Activated CD4-positive, alpha-beta T cell treated with anti-CD3 and anti-CD28 coated beads, Interleukin-2, amount 50 U/mL, for 1 hour (primary cell): Measurements from ENCODE around the gene EFCAB11.
A peak's percentile ranks its signal among the peaks of the same experiment; 100 is the strongest.

ENCODE experiments used
- DNase-seq: peaks from one replicate; pipeline ENCODE4 v3.0.0-alpha.2; 2020

Gene EFCAB11, protein sequence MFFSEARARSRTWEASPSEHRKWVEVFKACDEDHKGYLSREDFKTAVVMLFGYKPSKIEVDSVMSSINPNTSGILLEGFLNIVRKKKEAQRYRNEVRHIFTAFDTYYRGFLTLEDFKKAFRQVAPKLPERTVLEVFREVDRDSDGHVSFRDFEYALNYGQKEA

DNA sequence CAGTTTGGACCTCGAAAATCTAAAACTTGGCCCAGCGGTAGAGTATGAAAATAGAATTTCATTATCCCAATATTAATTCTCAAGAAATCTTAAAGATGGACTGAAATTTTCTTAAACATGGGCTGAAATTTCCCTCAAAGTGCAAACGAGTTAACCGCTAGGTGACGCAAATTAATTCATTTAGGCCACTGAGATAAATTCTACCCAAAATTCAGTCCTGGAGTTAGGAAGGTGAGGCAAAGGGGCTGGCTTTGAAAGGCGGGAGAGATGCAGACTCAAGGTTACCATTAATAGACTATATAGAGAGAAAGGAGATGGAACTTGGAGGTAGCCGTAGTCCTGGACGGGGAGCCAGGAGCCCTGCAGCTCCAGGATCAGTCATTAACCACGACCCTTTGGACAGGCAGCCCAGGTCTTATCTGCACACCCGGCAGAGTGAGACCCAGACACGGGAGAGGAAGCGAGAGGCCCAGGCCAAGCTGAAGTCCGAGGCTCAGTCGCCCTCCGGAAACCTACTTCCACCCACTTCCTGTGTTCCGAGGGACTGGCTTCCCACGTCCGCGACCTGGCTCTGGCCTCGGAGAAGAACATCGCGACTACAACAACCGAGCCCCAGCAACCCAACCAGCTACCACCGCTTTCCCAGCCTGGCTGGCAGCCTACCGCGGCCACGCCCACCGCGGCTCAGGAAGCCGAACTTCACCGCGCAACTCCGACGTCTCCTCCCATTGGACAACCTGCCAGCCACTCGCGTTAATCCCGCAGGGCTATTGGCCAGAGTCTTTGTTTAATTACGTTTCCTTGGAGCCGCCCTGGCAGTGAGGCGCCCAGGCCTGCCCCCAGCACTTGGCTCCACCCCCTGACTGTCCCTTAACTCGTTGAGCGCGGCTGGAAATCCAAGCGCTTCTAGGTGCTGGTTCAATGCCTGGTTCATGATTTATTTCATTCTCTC is at the start of gene EFCAB11:
TSS of gene EFCAB11 (minus strand) at position 661 of the 952 bp plus-strand sequence. CDS start at position 591, 70 bp downstream.
- DNase-seq, result peak; percentile 92

DNA sequence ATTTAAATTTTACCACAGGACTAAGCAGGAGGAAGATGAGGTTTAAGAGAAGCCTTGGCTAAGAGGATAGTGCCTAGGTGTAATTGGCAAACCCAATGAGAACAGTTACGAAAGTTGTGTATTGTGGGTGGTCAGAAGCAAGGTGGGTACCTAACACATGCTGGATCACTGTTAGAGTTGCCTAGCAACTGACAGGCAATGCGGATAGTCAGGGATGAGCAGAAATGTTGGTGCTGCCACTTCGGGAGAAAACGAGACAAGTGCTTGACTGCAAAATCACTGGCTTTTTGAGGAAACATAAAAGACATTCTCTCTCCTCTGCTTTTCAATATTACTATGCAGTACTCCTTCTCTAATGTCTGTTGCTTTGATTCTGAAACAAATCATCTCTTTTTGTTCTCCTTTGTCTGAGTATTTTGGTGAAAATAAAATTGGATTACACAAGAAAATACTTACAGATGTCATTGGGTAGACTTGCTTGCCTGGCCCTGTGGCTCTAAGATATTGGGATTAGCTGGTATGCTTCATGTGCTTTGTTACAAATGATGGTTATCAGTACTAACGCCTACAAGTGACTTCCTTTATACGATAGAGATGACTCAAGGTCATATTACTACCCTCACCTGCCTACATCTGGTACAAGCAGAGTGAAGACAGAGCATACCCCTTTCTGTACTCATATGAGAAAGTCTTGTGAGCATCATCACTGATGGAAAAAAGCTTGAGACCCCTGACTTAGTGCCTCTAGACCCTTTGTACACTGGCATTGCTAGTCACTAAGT is 49.2 kb upstream of the EFCAB11 start:
- DNase-seq, result no peak

DNA sequence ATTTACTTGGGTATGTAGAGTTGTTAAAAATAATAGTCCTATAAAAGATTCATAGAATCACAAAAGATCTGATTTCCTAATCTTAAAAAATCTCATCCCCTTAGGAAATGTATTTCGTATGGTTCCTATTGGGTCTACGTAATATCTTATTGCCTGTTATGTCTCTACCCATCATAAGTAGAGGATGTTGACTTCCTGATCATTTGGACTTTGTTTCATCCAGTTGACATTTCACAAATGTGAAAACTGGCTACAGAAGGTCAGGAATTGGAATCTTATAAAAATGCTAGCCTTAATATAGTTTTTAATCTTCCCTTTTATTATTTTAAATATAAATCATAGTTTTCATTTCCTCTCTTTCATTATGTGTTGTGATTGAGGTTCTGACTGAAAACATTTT is 46.4 kb upstream of the EFCAB11 start:
- no peak for DNase-seq

DNA sequence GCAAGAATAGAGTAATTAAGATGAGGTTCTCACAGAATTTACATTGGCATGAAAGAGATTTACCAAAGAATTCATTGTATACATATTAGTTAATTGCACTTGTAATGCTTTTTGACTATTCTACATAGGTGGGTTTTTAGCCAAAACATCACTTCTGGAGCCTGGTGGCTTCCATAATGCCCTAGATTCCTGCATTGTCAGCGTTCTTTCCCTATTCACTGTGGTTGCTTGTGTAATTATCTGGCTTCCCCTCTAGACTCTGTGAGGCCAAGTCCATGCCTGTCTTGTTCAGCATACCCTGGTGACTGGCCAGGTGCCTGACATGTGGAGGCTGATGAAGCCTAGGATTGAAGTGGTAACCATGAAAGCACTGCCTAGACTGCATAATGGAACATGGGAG is 42.4 kb upstream of the EFCAB11 start:
- DNase-seq, result no peak

DNA sequence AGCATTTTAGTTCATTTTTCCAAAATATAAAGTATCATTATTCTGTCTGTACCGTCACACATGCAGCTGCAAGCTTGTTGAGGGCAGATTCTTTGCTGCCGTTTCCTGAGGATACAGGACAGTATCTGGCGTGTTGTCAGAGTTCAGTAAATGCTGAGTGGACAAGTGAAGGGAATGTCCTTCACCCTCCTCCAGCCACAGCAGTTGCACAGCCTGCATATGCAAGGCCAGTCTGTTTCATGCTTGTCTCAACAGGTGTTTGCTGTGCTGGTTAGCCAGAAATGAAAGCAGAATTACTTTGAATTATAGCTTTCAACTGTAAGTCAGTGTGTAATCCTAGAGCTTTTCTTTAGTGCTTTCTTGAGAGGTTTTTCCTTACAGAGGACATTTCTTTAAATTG is 37.7 kb upstream of the EFCAB11 start:
- no peak for DNase-seq

DNA sequence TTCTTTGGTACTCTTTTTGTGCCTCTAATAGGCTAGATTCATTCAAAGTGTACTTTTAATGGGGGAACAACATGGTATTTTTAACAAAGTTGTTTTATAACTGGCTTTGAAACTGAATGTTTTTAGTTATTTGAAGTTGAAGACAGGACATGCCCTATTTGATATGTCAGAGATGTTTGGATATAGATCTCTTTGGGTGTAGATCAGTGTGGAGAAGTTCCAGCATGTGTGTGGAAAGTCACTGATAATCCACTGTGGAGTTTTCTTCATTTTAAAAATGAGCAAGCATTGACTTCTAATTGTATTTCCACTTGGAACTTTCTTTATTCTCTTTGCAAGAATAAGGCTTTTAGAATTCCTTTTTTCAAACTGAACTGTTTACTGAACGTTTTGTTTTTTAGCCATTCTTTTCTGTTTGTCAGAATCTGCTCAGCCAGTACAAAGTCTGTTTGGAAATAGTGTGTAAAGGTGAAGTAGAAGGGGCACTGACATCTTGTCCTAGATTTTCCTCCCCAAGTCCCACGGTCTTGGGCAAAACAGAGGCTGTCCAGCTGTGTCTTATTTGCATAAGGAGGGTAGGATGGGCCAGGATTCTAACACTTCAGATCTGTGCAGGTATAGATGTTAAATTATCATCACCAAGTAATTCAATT is 36.2 kb upstream of the EFCAB11 start:
- no peak for DNase-seq

DNA sequence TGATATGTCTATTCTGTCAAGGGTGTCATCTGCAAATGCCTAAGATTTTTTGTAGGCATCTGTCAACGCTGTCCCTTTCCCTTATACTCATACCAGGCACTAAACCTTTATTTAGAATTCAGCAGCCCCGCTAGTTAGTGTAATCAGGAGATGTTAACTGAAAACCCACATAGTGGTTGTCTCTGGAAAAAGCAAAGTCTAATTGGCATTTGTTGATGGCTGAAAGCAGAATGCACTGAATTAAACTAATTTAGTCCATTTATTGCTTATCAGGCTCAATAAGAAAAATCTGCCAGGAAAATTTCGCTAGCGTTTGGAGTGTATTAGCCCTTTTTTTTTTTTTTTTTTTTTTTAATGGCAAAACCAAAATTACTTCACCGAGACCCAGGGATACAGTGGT is 35.7 kb upstream of the EFCAB11 start:
- DNase-seq, result no peak

DNA sequence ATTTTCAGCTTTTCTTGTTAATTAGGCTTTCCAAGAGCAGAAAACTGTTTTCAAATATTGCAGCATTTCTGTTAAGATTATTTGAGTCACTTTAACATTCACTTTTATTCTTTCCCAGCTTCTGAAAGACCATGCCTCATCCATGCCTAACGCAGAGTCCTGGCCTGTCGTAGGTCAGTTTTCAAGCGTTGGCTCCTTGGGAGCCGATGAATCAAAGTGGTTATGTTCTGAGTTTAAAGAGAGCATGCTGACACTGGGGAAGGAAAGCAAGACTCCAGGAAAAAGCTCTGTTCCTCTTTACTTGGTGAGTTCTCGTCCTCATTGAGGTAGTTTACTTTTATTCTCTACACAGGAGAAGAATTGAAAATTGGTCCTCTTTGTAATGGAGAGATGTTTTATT is 34.3 kb upstream of the EFCAB11 start:
- DNase-seq, result no peak

DNA sequence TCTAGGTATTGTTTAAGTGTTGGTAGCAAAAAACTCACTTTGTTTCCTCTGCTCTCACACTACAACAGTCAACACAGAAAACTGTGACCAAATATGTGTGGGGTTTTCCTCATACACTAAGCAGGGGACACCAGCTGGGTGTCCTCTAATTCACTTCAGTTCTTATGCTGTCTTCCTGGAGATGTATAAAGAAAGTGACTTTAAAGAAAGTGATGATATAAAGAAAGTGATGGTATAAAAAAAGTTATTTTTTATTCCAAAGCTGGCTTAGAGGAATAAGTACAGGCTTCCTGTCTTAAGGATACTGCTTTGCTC is 32.6 kb upstream of the EFCAB11 start:
- DNase-seq, result no peak

DNA sequence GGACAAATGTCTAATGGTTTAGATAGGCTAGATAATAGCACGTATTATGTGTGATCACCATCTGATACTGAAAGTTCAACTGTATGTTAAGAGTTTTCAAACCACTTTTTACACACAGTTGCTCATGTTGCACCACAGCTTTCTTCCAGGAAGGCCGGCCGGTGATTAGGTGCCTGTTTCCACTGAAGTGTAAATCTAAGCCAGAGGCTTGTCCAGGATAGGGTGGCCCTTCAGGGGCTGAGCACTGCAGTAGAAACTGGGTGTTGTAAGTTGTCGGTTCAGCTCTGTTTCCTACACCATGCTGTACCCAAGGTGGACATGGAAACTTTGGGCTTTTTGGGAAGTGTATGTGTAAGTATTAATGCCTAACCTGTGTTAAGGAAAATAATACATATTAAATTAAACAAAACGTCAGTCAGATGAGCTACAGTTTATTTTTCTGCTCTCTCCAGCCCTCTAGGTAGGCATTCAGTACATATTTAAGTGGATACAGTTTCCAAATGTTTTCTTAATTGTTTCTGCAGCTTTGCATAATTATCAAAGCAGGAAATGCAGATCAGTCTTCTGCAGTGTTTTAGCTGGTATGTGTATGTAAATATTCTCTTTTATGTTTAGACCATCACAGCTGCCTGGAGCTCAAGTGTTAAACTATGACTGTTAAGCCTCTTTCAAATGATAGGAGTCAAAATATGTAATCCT is 32.1 kb upstream of the EFCAB11 start:
- no peak for DNase-seq

DNA sequence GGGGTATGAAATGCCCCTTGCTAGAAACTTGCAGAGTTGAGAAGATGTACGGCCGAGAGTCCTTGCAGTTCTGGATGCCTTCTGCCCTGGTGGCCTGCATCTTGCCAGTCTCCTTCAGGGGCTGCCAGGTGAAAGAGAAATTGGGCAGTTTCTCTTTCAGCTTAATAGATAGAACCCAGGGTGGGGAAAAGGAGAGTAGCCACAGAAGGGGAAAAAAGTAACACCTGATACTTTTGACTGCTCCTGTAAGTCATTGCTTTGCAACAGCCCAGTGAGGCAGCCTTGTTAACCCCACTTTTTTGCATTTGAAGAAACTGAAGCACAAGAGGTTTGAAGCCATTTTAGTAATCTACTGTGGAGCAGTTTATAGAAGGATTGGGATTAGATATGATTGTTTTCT is 28.8 kb upstream of the EFCAB11 start:
- no peak for DNase-seq

DNA sequence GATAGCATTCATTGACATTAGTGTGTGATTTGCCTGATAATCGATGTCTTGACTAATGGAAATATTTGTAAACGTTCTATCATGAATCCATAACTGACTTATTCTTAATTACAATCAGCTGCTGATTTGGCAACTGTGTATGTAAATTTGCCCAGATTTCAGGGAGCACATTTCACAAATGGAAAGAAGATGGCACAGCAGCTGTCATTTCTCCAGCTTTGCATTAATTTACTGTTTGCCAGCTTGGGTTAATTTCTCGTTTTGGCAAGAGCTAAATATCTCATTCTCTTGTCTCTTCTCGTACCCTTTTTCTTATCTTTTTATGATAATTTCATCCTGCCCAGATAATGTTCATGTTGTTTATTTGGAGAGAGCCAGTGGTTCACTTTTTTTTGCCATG is 24.1 kb upstream of the EFCAB11 start:
- DNase-seq, result no peak

DNA sequence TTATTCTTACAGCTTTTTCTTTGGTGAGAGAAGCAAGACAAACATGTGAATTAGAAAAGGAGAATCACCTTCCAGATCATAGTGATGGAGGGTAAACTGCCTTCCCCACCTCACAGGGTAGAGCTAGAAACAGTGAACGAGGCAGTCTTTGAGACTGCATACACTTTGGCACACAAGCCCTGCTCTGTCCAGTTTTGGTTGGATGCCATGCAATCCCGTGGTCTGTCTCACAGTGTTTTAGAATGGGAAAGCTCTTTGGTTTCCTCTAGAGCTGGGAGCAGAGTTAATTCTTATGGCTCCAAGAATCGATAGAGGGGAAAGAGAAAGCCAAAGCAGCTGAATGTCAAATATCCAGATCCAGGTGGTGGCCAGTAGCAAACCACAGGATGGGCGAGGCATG is 23.1 kb upstream of the EFCAB11 start:
- no peak for DNase-seq

DNA sequence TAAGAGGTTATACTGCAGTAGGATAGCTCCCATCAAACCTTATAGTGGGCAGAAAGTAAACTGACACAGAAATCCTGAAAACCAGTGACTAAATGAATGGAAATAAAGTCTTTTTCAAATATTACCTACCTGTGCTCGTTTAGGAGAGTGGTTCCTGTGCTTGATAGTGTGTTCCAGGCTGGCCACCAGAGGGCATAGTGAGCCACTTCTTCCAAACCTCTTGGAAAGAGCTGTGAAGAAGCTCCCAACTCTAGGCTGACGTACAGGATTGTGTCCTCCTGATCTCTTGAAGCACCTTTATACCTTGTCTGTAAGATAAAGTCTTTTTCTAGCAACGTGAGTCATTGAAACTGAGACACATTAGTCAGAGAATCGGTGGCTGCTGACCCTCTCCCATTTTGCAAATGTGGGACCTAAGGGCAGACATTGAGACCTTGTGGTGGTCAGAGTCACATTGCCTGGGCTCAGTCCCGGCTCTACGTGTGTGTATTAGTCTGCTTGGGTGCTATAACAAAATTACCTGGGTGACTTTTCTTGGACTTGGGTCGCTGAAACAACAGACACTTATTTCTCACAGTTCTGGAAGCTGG is 18.8 kb upstream of the EFCAB11 start:
- peak; percentile 56 for DNase-seq

DNA sequence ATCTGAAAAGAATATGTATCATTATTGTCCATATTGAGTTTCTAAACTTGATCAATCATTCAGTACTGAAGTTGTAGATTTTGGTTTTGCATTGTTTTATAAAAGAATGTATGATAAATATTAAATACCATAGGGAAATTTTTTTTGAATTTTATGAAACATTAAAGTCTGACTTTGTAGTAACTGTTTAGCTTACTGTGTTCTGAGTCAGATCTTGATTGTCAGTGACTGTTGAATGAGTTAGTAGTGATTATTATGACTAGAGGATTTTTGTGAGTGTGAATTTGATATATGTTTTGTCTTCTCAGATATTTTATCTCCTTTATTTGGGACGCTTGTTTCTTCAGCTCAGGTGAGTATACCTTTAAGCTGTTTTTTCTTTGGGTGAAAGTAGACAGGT is 11.3 kb upstream of the EFCAB11 start:
- no peak for DNase-seq

DNA sequence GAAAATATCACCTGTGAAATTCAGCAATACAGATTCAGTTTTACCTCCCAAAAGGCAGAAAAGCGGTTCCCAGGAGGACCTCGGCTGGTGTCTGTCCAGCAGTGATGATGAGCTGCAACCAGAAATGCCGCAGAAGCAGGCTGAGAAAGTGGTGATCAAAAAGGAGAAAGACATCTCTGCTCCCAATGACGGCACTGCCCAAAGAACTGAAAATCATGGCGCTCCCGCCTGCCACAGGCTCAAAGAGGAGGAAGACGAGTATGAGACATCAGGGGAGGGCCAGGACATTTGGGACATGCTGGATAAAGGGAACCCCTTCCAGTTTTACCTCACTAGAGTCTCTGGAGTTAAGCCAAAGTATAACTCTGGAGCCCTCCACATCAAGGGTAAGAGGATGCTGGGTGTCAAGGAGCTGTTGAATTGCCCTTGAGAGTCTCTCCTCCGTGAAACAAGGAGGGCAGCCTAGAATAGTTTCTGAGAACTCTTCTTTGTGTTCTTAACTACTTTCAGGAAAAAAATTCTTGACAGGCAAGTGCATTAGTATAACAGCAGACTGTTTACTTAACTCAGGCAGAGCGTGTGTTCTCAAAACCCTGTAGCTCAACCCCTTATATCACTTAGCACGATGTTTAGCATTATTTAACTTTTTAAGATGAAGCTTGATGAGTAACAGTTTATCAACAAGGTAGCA is 8.9 kb upstream of the EFCAB11 start:
- DNase-seq, result no peak

DNA sequence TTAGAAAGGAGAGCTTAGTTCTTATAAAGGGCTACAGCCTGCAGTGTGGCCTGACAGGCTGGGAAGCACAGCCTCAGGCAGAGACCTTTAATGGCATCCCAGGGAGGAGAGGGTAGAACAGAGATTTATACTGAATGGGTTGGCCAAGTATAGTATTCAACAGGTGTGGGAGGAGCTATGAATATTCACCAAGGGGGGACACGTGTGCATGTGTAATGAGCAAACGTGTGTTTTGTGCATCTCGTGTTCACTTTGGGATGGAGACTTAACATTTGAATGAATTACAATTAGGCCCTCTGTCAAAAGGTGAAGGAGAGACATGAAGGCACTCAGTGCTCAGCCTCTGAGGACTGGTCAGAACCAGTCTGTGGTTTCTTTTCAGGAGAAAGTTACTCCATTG is 6.4 kb upstream of the EFCAB11 start:
- no peak for DNase-seq

DNA sequence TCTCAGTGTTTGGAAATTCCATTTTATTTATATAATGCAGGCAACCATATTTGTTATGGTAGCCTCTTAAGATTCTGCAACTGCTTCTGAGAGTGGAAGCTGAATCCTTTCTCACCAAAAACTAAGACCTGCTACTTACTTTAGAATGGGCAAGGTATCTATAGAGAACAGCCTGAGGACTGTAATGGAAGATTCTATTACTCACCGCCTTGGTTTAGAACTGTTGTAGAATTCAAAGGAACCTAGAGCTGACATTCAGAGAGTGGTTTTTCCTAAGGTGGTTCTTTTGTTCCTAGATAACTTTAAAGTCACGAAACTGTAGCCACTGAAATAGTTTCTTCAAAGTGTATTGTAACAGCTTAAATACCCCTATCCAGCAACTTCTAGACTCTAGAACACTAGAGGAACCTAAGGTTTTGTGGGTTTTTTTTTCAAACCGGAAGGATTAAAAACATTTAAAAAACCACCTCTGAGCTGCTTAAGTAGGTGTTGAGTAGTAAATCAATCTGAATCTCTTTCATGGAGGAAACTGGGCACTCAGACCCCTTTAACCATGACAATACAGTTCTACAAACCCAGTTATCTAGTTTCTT is 5.4 kb upstream of the EFCAB11 start:
- DNase-seq, result no peak

DNA sequence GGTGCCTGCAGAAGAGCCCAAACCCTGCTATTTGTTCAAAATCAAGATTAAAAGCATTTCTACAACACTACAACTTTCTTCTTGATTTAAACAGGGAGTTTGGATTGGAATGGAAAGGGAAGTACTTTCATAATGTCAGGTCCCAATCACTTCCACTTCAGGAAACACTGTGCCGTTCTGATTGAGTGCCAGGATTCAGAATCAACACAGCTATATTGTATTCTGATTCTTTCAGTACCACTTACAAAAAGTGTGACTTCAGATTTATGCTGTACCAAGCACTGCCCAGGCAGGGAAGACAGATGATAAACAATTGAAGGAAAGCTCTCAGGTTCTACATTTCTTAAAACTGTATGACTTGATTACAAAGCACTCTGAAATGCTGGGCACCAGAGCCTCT is 4.4 kb upstream of the EFCAB11 start:
- DNase-seq, result no peak

DNA sequence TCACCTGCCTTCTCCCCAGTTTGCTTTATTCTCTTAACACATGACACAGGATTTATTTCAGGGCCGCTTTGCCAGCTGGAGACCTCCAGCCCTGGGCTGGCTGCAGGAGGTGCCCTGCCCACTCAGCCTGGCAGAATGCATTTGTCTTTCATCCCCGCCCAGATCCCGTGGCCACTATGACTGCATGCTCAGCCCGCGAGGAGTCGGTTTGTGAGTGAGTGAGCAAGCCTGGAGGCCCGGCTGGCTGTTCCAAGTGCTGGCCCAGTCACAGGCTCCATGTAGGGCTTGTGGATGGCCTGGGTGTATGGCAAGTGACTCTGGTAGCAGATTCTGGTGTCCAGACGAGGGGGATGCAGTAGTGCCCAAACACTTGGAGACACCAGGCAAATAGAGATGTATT is 3.3 kb upstream of the EFCAB11 start:
- no peak for DNase-seq

DNA sequence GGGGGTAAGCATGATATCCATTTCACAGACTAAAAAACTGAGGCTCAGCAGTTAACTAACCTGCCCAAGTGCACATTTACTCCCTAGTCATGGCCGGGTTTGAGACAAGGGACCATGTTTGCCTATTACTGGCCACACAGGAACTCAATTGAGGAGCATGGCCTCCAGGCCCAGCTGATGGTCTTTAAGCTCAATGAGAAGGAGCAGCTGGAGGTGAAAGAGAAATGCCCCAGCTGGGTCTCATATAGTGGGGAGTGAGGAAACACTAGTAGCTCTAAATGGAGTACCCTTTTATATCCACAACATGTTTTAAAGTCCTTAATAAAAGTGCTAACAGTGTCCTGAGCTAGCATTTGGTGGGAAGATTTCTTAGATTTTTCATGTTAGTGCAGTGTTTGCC is 2.8 kb upstream of the EFCAB11 start:
- DNase-seq, result no peak
